ENCODE measurements around the gene ADGRD1.

- no peak for TF ChIP-seq FOXM1 (IDR thresholded peaks at IDR 0.05; ENCODE audit: low read depth)
- TF ChIP-seq CTCF (IDR thresholded peaks at IDR 0.05): no peak
- TF ChIP-seq REST (IDR thresholded peaks at IDR 0.05; ENCODE audit: low read depth, low read length): no peak
- TF ChIP-seq POLR2AphosphoS5 (IDR thresholded peaks at IDR 0.05; ENCODE audit: low read depth, low read length): no peak
Measured at GRCh38 chr12:131130311-131130911, 176.7 kb downstream of the ADGRD1 start.

All from SK-N-SH (cell line).